Tibial nerve (tissue), 4 donors: ENCODE results near the gene CIAPIN1.

Experiments used
- CTCF ChIP-seq, 5 experiments: fragments of 200-600 bp in 3 of 5; fragments of 450-650 bp in 2 of 5; sonication (generic) in 3 of 5; IDR thresholded peaks; one replicate each; pipeline ENCODE4 v1.5.1; 2016 to 2019; ENCODE audit warnings: antibody characterized with exemption in 5 of 5, mild to moderate bottlenecking in 3 of 5, moderate library complexity in 2 of 5
- EP300 ChIP-seq, 2 donors: sonication (generic); formaldehyde crosslinking; IDR thresholded peaks; one replicate each; pipeline ENCODE4 v1.6.1; 2017; ENCODE audit warnings: antibody characterized with exemption in 2 of 2, mild to moderate bottlenecking in 1 of 2
- POLR2A ChIP-seq, 2 donors: fragments of 450-650 bp; IDR thresholded peaks; one replicate each; pipeline ENCODE4 v1.6.1; 2017; ENCODE audit warnings: antibody characterized with exemption in 2 of 2, mild to moderate bottlenecking in 2 of 2, moderate library complexity in 2 of 2

GRCh38 chr16:57413733-57414132 lies 33.5 kb downstream of the CIAPIN1 start:
- TF ChIP-seq POLR2A (IDR thresholded peaks at IDR 0.05) (no peak), EP300 (IDR thresholded peaks at IDR 0.05) (no peak), CTCF (IDR thresholded peaks at IDR 0.05) (no peak)
